SKM-1 (cell line): Measurements from ENCODE around the gene SIRPA.

Experiments used
- DNase-seq: peaks from one replicate; lab custom pipeline; 2025; ENCODE audit not compliant: unreplicated experiment; lab: John Stamatoyannopoulos, UW

The SIRPA gene

DNA sequence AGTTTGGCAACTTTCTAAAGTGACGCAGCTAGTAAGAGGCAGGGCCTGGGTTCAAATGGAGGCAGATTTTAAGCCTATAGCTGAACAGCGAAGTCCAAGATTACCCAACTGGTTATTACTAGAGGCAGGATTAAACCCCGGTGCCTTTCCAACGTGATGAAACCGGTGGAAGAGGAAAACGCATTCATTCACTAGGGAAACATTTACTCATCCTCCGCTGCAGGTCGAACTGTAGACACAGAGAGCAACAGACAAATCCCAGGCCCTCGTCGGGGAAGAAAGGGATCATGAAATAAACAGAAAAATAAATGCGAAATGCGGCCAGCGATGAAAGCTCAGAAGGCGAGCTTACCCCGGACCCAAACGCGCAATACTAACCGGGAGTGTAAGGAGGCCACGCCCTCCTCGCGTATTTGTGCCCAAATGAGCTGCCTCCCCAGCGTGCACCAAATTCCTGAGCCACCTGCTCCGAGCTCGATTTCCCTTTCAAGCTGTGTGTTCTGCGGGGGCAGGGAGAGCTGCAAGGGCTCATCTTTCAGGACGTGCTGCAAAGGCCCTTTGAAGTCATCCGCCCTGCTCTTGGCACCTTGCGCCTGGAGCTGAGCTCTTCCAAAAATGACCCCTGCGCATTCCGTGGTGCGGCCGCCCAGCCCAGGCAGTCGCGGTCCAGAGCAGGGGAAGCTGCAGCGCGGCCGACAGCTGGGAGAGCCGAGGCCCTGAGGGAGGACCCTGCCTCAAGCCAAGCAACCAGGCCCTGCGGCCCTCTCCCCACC lies 51.7 kb downstream of the SIRPA start:
- DNase-seq = peak; percentile 42

- DNase-seq = no peak
Observed at GRCh38 chr20:1947535-1947846, 52.3 kb downstream of the SIRPA start.

- no peak for DNase-seq
Observed at GRCh38 chr20:1949347-1950100, 54.3 kb downstream of the SIRPA start.

DNA sequence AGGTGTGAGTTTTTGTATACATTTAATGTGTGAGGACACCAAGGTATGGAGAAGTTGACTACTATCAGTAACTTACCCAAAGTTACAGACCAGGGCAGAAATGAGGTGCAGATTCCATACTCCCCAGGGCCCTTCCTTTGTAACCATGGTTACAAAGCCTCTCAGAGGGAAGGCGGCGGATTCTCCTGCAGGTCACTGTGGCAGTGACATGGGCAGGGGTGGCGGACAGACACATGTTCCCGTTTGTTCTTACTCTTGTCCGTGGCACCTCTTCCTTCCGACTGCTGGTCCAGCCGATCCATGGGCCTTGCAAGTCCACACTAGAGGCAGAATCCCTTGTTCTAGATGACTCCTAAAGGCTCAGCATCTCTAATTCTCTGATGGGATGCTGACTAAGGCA lies 55.6 kb downstream of the SIRPA start:
- no peak for DNase-seq

- no peak for DNase-seq
Observed at GRCh38 chr20:1951436-1952115, 56.4 kb downstream of the SIRPA start.

DNA sequence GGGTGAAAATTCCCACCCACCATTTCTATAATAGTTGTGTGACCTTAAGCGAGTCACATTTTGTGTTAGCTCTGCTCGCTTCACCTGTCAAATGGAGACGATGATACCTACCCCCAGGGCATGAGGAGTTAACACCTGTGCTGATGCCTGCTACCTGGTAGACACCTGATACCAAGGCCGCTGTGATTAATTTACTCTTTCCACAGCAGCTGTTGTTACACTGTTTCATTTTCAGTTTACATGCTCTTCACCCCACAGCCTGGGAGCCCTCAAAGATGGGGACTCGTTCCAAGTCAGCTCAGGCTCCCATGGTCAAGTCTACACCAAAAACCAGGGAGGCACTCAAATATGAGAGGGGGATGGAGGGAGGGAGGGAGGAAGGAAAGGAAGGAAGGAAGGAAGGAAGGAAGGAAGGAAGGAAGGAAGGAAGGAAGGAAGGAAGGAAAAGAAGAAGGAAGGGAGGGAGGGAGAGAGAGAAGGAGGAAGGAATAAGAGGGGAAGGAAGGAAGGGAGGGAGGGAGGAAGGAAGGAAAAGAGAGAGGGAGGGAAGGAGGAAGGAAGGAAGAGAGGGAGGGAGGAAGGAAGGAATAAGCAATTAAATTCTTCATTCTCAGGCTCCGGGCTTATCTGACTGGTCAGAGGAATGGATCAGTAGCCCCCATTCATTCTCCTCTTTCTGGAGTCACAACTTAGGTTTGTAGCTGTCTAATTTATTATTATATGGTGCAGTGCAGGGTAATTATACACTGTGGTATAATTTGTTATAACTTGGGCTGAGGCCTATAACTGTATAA lies 57.7 kb downstream of the SIRPA start:
- DNase-seq = no peak

DNA sequence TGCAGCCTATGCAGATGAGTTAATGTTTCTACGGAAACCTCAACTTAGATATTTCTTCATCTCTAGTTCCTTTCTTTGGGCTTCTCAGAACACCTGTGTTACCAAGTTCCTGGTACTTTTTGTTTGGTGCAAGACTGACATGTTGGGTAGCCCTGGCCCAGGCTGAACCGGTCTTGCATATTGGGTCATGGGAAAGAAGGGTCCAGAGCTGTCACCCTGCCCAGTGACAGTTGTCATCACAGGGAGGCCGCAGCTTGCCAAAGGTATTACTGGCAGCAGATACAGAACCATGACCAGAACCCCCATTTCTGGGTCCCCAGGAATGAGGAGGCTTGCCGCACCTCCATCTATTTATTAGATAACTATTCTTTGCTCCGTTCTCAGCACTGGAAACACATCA lies 58.4 kb downstream of the SIRPA start:
- DNase-seq = no peak

DNA sequence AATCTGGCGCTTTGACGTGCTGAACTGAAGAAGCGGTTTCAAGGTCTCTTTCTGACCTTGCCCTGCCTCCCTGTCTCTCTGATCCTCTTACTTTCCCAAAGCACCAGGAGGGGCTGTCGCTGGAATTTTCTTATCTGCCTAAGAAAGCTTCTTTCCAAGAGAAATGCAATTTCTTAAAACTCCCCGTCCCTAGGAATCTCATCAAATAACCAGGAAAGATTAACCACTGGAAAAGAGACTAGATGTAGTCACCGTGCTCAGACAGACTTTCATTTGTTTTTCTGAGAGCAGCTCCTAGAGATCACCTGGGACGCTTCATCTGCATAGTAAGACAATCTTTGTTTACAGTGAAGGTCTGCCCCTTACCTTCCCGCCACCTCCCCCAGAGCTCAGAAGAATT lies 60.0 kb downstream of the SIRPA start:
- DNase-seq = no peak

GRCh38 chr20:1958426-1958825 lies 63.2 kb downstream of the SIRPA start:
- DNase-seq = no peak

DNA sequence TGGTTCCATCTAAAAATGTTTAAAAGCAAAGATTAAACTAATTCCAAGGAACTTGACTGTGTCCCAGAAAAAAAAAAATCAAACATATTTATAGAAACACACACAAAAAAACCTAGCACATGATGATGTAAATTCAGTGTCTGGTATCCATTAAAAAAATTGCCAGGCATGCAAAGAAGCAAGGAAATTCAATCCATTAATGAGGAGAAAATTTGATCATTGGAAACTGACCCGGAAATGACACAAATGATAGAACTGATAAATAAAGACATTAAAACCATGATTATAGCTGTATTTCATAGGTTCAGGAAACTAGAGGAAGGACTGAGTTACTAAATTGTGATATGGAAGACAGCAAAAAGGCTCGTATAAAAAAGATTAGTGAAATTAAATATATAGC lies 63.9 kb downstream of the SIRPA start:
- DNase-seq = no peak

- no peak for DNase-seq
Observed at GRCh38 chr20:1961374-1961773, 66.2 kb downstream of the SIRPA start.

DNA sequence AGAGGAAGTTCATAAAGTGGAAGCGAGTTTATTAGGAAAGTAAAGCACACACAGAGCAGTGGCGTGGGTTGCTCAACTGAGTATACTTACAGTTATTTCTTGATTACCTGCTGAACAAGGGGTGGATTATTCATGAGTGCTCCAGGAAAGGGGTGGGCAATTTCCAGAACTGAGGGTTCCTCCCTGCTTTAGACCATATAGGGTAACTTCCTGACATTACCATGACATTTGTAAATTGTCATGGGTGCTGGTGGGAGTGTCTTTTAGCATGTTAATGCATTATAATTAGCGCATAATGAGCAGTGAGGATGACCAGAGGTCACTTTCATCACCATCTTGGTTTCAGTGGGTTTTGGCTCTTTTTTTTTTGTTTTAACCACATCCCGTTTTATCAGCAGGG lies 68.9 kb downstream of the SIRPA start:
- no peak for DNase-seq

DNA sequence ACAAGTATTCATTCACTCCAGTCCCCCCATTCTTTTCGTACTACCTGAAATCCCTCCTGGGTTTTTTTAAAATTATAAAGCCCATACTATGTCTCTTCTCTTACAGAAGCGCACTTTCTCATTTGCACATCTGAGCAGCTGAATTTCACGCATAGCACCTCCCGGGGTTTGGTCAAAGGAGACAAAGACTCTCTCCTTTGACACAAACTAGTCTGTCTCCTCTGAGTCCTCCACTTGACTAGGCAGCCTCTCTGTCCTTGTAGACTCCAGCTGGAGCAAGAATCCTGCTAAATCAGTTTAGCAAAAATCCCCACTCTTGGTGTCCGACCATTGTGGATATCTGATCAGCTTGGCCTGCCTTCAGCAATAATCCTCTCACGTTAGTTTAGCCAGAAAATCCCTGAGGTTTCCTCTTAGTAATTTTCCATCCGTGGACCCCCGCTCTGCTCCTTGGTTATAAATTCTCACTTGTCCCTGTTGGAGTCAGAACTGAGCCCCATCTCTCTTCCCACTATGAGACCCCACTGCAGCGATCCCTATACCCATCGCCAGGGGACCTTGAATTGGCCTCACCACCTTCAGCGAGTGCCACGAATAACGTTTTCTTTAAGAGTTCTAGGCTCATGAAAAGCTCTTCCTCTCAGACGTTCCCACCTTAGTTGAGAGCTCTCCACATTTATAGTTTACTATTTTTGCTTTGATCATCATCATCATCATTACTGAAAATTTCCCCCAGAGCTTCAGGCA lies 69.6 kb downstream of the SIRPA start:
- no peak for DNase-seq

DNA sequence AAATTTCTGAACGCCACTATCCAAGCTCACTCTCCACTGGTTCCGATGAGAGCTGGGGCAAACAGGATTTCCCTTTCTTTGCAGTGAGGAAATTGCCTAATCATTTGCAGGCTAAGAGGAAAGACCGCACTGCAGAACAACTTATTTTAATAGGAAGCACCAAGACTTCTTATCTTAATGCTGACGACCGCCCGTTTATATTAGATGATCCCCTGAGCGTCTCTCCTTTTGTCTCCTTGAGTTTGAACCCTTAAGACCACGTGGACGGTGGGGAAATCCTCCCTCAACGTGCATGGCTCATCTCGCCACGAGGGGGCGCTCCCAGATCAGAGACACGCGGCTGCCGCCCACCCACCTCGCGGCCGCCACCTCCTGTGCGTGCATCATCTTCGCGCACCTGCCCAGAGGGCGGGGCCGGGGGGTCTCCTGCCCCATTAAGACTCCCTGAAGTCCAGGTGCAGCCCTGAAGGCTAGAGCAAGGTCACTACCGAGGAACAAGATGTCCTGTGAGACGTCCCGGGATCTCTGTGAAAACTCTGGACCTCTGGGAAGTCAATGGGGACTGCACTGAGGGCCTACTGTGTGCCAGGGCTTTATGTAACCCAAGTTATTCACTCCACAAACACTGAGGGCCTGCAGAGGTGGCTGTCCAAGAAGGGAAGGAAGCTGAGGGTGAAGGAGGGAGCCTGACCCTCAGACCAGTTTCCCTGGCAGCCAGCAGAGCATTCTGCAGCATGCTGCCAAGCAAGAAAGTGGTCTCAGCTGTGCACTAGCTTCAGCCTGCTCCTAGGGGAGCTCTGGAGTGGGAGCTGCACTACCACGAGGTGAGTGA lies 70.5 kb downstream of the SIRPA start:
- peak; percentile 34 for DNase-seq

GRCh38 chr20:1968964-1969363 lies 73.8 kb downstream of the SIRPA start:
- DNase-seq = no peak

- no peak for DNase-seq
Observed at GRCh38 chr20:1971893-1972586, 76.8 kb downstream of the SIRPA start.

- DNase-seq = no peak
Observed at GRCh38 chr20:1973601-1974440, 78.6 kb downstream of the SIRPA start.

GRCh38 chr20:1975291-1975690 lies 80.1 kb downstream of the SIRPA start:
- no peak for DNase-seq
